Non-pigmented ciliary epithelial cell (primary cell): Measurements from ENCODE around the gene ADGRL1.
"Not testable (repeated sequence)": the region's sequence is repeated elsewhere in the genome, so short reads cannot be mapped to it uniquely, and the experiment has no call there.

Experiments
- DNase-seq: peaks from one replicate; pipeline ENCODE4 v3.0.0-alpha.2; 2010; ENCODE audit warnings: low read depth

The ADGRL1 gene

GRCh38 chr19:14189415-14189814 lies 16.6 kb downstream of the ADGRL1 start:
- DNase-seq, result no peak

GRCh38 chr19:14188086-14188485 lies 17.9 kb downstream of the ADGRL1 start:
- DNase-seq, result not testable (repeated sequence)

- DNase-seq, result no peak
These were observed 18.4 kb downstream of the ADGRL1 start for GRCh38 chr19:14187561-14187960.

- DNase-seq, result not testable (repeated sequence)
These were observed 19.3 kb downstream of the ADGRL1 start for GRCh38 chr19:14186684-14187083.

GRCh38 chr19:14185691-14186090 lies 20.3 kb downstream of the ADGRL1 start:
- DNase-seq, result not testable (repeated sequence)

- DNase-seq, result no peak
These were observed 20.8 kb downstream of the ADGRL1 start for GRCh38 chr19:14185158-14185557.

- no peak for DNase-seq
These were observed 22.1 kb downstream of the ADGRL1 start for GRCh38 chr19:14183741-14184350.

GRCh38 chr19:14182476-14182875 lies 23.5 kb downstream of the ADGRL1 start:
- DNase-seq, result no peak

- no peak for DNase-seq
These were observed 24.1 kb downstream of the ADGRL1 start for GRCh38 chr19:14181906-14182305.

GRCh38 chr19:14181199-14181598 lies 24.8 kb downstream of the ADGRL1 start:
- DNase-seq, result not testable (repeated sequence)

GRCh38 chr19:14177496-14178074 lies 28.4 kb downstream of the ADGRL1 start:
- DNase-seq, result no peak

- no peak for DNase-seq
These were observed 30.6 kb downstream of the ADGRL1 start for GRCh38 chr19:14175351-14175792.

- DNase-seq, result no peak
These were observed 31.1 kb downstream of the ADGRL1 start for GRCh38 chr19:14174883-14175282.

GRCh38 chr19:14168993-14169392 lies 37.0 kb downstream of the ADGRL1 start:
- no peak for DNase-seq

- no peak for DNase-seq
These were observed 37.6 kb downstream of the ADGRL1 start for GRCh38 chr19:14168259-14168972.

GRCh38 chr19:14167576-14168138 lies 38.3 kb downstream of the ADGRL1 start:
- DNase-seq, result no peak

- no peak for DNase-seq
These were observed 38.9 kb downstream of the ADGRL1 start for GRCh38 chr19:14166999-14167575.

GRCh38 chr19:14165990-14166830 lies 39.8 kb downstream of the ADGRL1 start:
- no peak for DNase-seq

- DNase-seq, result no peak
These were observed 41.1 kb downstream of the ADGRL1 start for GRCh38 chr19:14164724-14165493.

- DNase-seq, result no peak
These were observed 41.9 kb downstream of the ADGRL1 start for GRCh38 chr19:14164082-14164481.

- no peak for DNase-seq
These were observed 43.1 kb downstream of the ADGRL1 start for GRCh38 chr19:14162871-14163297.
